OCI-LY7 (cell line): Measurements from ENCODE around the gene RSRC2. TPM values are rescaled to one million over a fixed set of nuclear protein-coding genes. Genes with fewer than 3 reads are reported as not detected.

ENCODE experiments used
- BruUV-seq: library from RNA; stranded (reverse); fragments of 400-500 nt; replicated peaks from 2 replicates; lab custom pipeline; 2021; lab: Mats Ljungman, UMichigan
- CTCF ChIA-PET: fragments of 300-600 bp; sonication (Branson Sonifier 250); formaldehyde crosslinking; loops from one replicate; lab custom pipeline; 2022; ENCODE audit warnings: antibody characterized with exemption; ENCODE audit not compliant: unreplicated experiment; lab: Charles Lee
- POLR2A ChIA-PET: fragments of 300-600 bp; sonication (Branson Sonifier 250); formaldehyde crosslinking; loops from one replicate; lab custom pipeline; 2022; ENCODE audit warnings: antibody characterized with exemption; lab: Charles Lee
- DNase-seq: peaks from one replicate; pipeline ENCODE4 v3.0.0-alpha.2; 2015; ENCODE audit warnings: low spot score
- H2AFZ ChIP-seq: fragments of 200-600 bp; sonication (generic), shearing (Covaris generic); 2 replicates; pipeline ENCODE4 v1.6.1; 2014; ENCODE audit warnings: mild to moderate bottlenecking, antibody characterized with exemption, low read length, moderate library complexity
- H3K27ac ChIP-seq: fragments of 200-600 bp; sonication (generic); 2 replicates; pipeline ENCODE4 v1.5.1; 2014; ENCODE audit warnings: mixed run types, low read depth, mild to moderate bottlenecking, moderate library complexity, low read length, inconsistent platforms; ENCODE audit not compliant: poor library complexity, severe bottlenecking
- H3K36me3 ChIP-seq: fragments of 200-600 bp; sonication (generic); 2 replicates; pipeline ENCODE4 v1.6.1; 2014; ENCODE audit warnings: mild to moderate bottlenecking, antibody characterized with exemption, low read length, moderate library complexity, mixed read lengths; ENCODE audit not compliant: insufficient read depth
- H3K4me1 ChIP-seq: fragments of 200-600 bp; sonication (generic); 2 replicates; pipeline ENCODE4 v1.5.1; 2014; ENCODE audit warnings: mild to moderate bottlenecking, low read length; ENCODE audit not compliant: insufficient read depth, poor library complexity, severe bottlenecking
- H3K4me2 ChIP-seq: fragments of 200-600 bp; sonication (generic); 2 replicates; pipeline ENCODE4 v1.6.1; 2014; ENCODE audit warnings: mild to moderate bottlenecking, low read length
- H3K4me3 ChIP-seq: fragments of 200-600 bp; sonication (generic); 2 replicates; pipeline ENCODE4 v1.5.1; 2014; ENCODE audit warnings: mild to moderate bottlenecking, low read depth, low read length; ENCODE audit not compliant: poor library complexity, severe bottlenecking
- H3K79me2 ChIP-seq: fragments of 200-600 bp; sonication (generic); 2 replicates; pipeline ENCODE4 v1.6.1; 2016; ENCODE audit warnings: low read depth, mild to moderate bottlenecking, low read length, moderate library complexity, mixed read lengths; ENCODE audit not compliant: insufficient read depth
- H3K9me2 ChIP-seq: fragments of 200-600 bp; sonication (generic); 2 replicates; pipeline ENCODE4 v1.6.1; 2016; ENCODE audit warnings: mild to moderate bottlenecking, low read length, mixed read lengths; ENCODE audit not compliant: insufficient read depth
- H3K9me3 ChIP-seq: fragments of 200-600 bp; sonication (generic); 2 replicates; pipeline ENCODE4 v1.6.1; 2014; ENCODE audit warnings: mild to moderate bottlenecking, mixed run types, low read length, mixed read lengths
- H4K20me1 ChIP-seq: fragments of 200-600 bp; sonication (generic); 2 replicates; pipeline ENCODE4 v1.6.1; 2014; ENCODE audit warnings: mild to moderate bottlenecking, antibody characterized with exemption, low read length, moderate library complexity, mixed read lengths; ENCODE audit not compliant: insufficient read depth
- EZH2phosphoT487 ChIP-seq: fragments of 200-600 bp; sonication (generic); IDR thresholded peaks from 2 replicates; pipeline ENCODE4 v1.6.1; 2018; ENCODE audit warnings: low read depth, borderline replicate concordance, mild to moderate bottlenecking, mixed run types, antibody characterized with exemption, low read length, moderate library complexity, mixed read lengths
- intact Hi-C: fragments of 100-400 bp; cut with micrococcal nuclease; formaldehyde crosslinking; loops from one replicate; pipeline ENCODE4 v1.10.0; 2022; ENCODE audit not compliant: unreplicated experiment
- total RNA-seq, 2 experiments: library from RNA; depleted of rRNA in 1 of 2; stranded (reverse); fragments of >200 nt in 1 of 2; shearing (Covaris generic) in 1 of 2; gene quantifications; 2 replicates each; pipeline ENCODE4 v1.2.3, GENCODE V29; 2014 to 2022
- TF ChIP-seq, protein P1 (sequence below): fragments of 200-600 bp; sonication (generic); conservative IDR thresholded peaks from 2 replicates; pipeline ENCODE4 v1.5.1; 2014; ENCODE audit warnings: mild to moderate bottlenecking, antibody characterized with exemption, low read length, moderate library complexity, mixed read lengths

RSRC2 gene
- total RNA-seq, 2 experiments from 2014 or later = 91.7 to 132 TPM

DNA sequence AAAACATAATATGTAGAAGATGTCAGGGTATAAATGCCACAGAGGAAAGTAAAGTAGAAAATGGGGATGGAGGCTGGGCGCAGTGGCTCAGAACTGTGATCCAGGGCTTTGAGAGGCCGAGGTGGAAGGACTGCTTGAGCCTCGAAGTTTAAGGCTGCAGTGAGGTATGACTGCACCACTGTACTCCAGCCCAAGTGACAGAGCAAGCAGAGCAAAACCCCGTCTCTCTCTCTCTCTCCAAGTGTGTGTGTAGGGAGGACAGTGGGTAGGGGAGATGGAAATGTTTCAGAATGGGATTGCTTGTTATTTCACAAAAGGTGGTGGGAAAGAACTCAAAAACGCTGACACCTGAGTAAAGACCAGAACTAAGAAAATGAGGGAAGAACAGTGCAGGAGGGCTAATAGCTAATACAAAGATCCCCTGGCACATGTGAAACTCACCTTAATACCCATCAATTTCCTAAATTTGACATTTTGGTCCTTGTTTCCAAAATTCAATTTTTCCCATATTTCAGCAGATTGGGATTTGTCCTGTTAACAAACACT, 20.3 kb downstream of the RSRC2 start:
- ChIA-PET POLR2A (no interaction called here), CTCF (no interaction called here)
- Histone ChIP-seq H3K79me2 (peaks cover 32% of the 10 kb centered on the region), H3K4me1 (peaks cover 24% of the 10 kb centered on the region), H3K9me2 (no peaks in the 10 kb centered on the region), H4K20me1 (peaks cover 6% of the 10 kb centered on the region; the same call in 1 of the 2 replicates), H3K4me3 (no peak overlapping the region), H3K9me3 (no peaks in the 10 kb centered on the region), H3K4me2 (no peak overlapping the region), H3K27ac (no peak overlapping the region), H2AFZ (no peak overlapping the region), H3K36me3 (peaks cover 92% of the 10 kb centered on the region)
- BruUV-seq = no TSS peak
- TF ChIP-seq, protein P1, sequence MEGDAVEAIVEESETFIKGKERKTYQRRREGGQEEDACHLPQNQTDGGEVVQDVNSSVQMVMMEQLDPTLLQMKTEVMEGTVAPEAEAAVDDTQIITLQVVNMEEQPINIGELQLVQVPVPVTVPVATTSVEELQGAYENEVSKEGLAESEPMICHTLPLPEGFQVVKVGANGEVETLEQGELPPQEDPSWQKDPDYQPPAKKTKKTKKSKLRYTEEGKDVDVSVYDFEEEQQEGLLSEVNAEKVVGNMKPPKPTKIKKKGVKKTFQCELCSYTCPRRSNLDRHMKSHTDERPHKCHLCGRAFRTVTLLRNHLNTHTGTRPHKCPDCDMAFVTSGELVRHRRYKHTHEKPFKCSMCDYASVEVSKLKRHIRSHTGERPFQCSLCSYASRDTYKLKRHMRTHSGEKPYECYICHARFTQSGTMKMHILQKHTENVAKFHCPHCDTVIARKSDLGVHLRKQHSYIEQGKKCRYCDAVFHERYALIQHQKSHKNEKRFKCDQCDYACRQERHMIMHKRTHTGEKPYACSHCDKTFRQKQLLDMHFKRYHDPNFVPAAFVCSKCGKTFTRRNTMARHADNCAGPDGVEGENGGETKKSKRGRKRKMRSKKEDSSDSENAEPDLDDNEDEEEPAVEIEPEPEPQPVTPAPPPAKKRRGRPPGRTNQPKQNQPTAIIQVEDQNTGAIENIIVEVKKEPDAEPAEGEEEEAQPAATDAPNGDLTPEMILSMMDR = no peak
- no peak for TF ChIP-seq EZH2phosphoT487
- intact Hi-C loops = no loop called here
- no peak for DNase-seq

- no peak overlapping the region for H3K4me3 ChIP-seq
- H3K4me2 ChIP-seq = no peak overlapping the region
- peaks cover 6% of the 10 kb centered on the region; the same call in 1 of the 2 replicates for H4K20me1 ChIP-seq
- CTCF ChIA-PET = no interaction called here
- TF ChIP-seq EZH2phosphoT487 = no peak
- TF ChIP-seq, protein P1 = no peak
- H3K79me2 ChIP-seq = peaks cover 24% of the 10 kb centered on the region
- H3K36me3 ChIP-seq = peaks cover 82% of the 10 kb centered on the region
- no peak overlapping the region for H2AFZ ChIP-seq
- DNase-seq = no peak
- H3K9me3 ChIP-seq = no peaks in the 10 kb centered on the region
- no peak overlapping the region for H3K27ac ChIP-seq
- intact Hi-C loops = no loop called here
- BruUV-seq = no TSS peak
- H3K4me1 ChIP-seq = peaks cover 29% of the 10 kb centered on the region
- no peaks in the 10 kb centered on the region for H3K9me2 ChIP-seq
- POLR2A ChIA-PET = interaction anchor here (0.6 to 1.5 kb wide), 3 partner anchors 8 to 17 kb away, joined by 3 to 4 read pairs (median 3); no protein-coding TSS in a partner anchor
Observed at GRCh38 chr12:122505419-122506051, 21.2 kb downstream of the RSRC2 start.
